Colonic mucosa (tissue), 4 donors: ENCODE data around the gene PRAC1. TPM values are rescaled to one million over a fixed set of nuclear protein-coding genes. Genes with fewer than 3 reads are reported as not detected.

Source experiments
- DNase-seq: peaks from one replicate; pipeline ENCODE4 v3.0.0-alpha.2; 2020
- H3K27ac ChIP-seq: fragments of 200-600 bp; one replicate; pipeline ENCODE4 v1.8.0; 2021
- H3K27me3 ChIP-seq: fragments of 200-600 bp; one replicate; pipeline ENCODE4 v1.8.0; 2021
- H3K36me3 ChIP-seq: fragments of 200-600 bp; one replicate; pipeline ENCODE4 v1.8.0; 2021
- H3K4me1 ChIP-seq: fragments of 200-600 bp; one replicate; pipeline ENCODE4 v1.8.0; 2021; ENCODE audit warnings: mild to moderate bottlenecking
- H3K4me3 ChIP-seq: fragments of 200-600 bp; one replicate; pipeline ENCODE4 v1.8.0; 2021
- H3K9ac ChIP-seq, 2 donors: one replicate each; pipeline ENCODE4 v1.7.0; 2013; ENCODE audit warnings: control low read depth in 2 of 2, low read depth in 2 of 2, low read length in 2 of 2
- H3K9me3 ChIP-seq: fragments of 200-600 bp; one replicate; pipeline ENCODE4 v1.8.0; 2021
- intact Hi-C: fragments of 100-400 bp; cut with DNase I; formaldehyde crosslinking; loops from one replicate; pipeline ENCODE4 v1.14.1; 2022
- total RNA-seq, 2 donors: library from RNA; stranded (reverse); fragmentation: NEBNext Ultra II Directional in 1 of 2; extraction: Animal tissue kit (Norgen Biotek cat#: 25700) in 1 of 2; gene quantifications; one replicate each; pipeline ENCODE4 v1.2.1, GENCODE V29; 2021
- TF ChIP-seq, protein P1 (sequence below): fragments of 200-600 bp; IDR thresholded peaks from one replicate; pipeline ENCODE4 v1.8.0; 2022; ENCODE audit warnings: antibody characterized with exemption, mild to moderate bottlenecking
- donor health status: healthy.
- donor health status: DM: no; HTN: no; CAD: no.
- donor health status: DM: no; HTN: no; CAD: no.

Gene PRAC1
- total RNA-seq, 2 donors from 2014 or later: 237 to 328 TPM

DNA sequence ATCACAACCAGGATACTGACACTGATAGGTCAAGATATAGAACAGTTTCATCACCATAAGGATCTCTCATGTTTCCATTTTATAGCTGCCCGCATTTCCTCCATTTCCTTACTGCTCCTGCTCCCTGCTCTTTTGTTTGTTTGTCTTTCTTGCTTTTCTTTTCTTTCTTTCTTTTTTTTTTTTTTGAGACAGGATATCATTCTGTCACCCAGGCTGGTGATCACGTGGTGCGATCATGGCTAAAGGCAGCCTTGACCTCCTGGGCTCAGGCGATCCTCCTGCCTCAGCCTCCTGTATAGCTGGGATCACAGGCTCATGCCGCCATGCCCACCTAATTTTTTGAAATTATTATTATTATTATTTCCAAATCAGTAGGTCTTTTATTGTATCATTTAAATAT, 31.7 kb downstream of the PRAC1 start:
- Histone ChIP-seq H3K27me3 (no peaks in the 10 kb centered on the region), H3K4me1 (no peaks in the 10 kb centered on the region), H3K9ac (no peak overlapping the region), H3K4me3 (no peak overlapping the region), H3K36me3 (no peaks in the 10 kb centered on the region), H3K27ac (no peak overlapping the region), H3K9me3 (no peaks in the 10 kb centered on the region)
- intact Hi-C loops: no loop called here
- no peak for DNase-seq
- TF ChIP-seq, protein P1, sequence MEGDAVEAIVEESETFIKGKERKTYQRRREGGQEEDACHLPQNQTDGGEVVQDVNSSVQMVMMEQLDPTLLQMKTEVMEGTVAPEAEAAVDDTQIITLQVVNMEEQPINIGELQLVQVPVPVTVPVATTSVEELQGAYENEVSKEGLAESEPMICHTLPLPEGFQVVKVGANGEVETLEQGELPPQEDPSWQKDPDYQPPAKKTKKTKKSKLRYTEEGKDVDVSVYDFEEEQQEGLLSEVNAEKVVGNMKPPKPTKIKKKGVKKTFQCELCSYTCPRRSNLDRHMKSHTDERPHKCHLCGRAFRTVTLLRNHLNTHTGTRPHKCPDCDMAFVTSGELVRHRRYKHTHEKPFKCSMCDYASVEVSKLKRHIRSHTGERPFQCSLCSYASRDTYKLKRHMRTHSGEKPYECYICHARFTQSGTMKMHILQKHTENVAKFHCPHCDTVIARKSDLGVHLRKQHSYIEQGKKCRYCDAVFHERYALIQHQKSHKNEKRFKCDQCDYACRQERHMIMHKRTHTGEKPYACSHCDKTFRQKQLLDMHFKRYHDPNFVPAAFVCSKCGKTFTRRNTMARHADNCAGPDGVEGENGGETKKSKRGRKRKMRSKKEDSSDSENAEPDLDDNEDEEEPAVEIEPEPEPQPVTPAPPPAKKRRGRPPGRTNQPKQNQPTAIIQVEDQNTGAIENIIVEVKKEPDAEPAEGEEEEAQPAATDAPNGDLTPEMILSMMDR: no peak

- Histone ChIP-seq H3K36me3 (no peaks in the 10 kb centered on the region), H3K27ac (no peak overlapping the region), H3K4me3 (no peak overlapping the region), H3K9me3 (no peaks in the 10 kb centered on the region), H3K27me3 (no peaks in the 10 kb centered on the region), H3K9ac (no peak overlapping the region), H3K4me1 (peaks cover 3% of the 10 kb centered on the region)
- DNase-seq: no peak
- intact Hi-C loops: no loop called here
- TF ChIP-seq, protein P1: no peak
Observed at GRCh38 chr17:48681609-48682008, 40.7 kb downstream of the PRAC1 start.

GRCh38 chr17:48679385-48680096, 42.8 kb downstream of the PRAC1 start:
- intact Hi-C loops: loop anchor here (2.0 to 10.0 kb wide), 3 partner anchors 109 to 355 kb away; no protein-coding TSS in a partner anchor
- H3K9ac ChIP-seq: no peak overlapping the region
- TF ChIP-seq, protein P1: no peak

GRCh38 chr17:48678141-48678971, 44.0 kb downstream of the PRAC1 start:
- Histone ChIP-seq H3K9me3 (no peaks in the 10 kb centered on the region), H3K9ac (no peak overlapping the region), H3K27me3 (no peaks in the 10 kb centered on the region), H3K4me3 (no peak overlapping the region), H3K27ac (no peak overlapping the region), H3K4me1 (peaks cover 3% of the 10 kb centered on the region), H3K36me3 (no peaks in the 10 kb centered on the region)
- DNase-seq: peak; percentile 83
- TF ChIP-seq, protein P1: peak; percentile 96
- intact Hi-C loops: loop anchor here (2.0 to 10.0 kb wide), 3 partner anchors 110 to 356 kb away; no protein-coding TSS in a partner anchor

More at GRCh38 chr17:48679385-48680096, 42.8 kb downstream of the PRAC1 start:
- H3K27ac ChIP-seq: no peak overlapping the region
- H3K36me3 ChIP-seq: no peaks in the 10 kb centered on the region
- no peaks in the 10 kb centered on the region for H3K9me3 ChIP-seq
- H3K4me3 ChIP-seq: no peak overlapping the region
- no peaks in the 10 kb centered on the region for H3K27me3 ChIP-seq
- H3K4me1 ChIP-seq: peaks cover 3% of the 10 kb centered on the region
- DNase-seq: no peak

- no peak for DNase-seq
- Histone ChIP-seq H3K4me3 (no peak overlapping the region), H3K9ac (no peak overlapping the region), H3K4me1 (peaks cover 3% of the 10 kb centered on the region), H3K27me3 (no peaks in the 10 kb centered on the region), H3K9me3 (no peaks in the 10 kb centered on the region), H3K27ac (no peak overlapping the region), H3K36me3 (no peaks in the 10 kb centered on the region)
- TF ChIP-seq, protein P1: no peak
- intact Hi-C loops: loop anchor here (10.0 kb wide), 1 partner anchor 358 kb away; no protein-coding TSS in a partner anchor
Observed at GRCh38 chr17:48676963-48677558, 45.3 kb downstream of the PRAC1 start.
